Measurements from ENCODE around the gene ABAT.

ABAT gene

GRCh38 chr16:8722025-8722348 is 47.6 kb downstream of the ABAT start:
- H3K4me3 ChIP-seq (ENCODE audit: low read depth, low read length) = no peak overlapping the region

DNA sequence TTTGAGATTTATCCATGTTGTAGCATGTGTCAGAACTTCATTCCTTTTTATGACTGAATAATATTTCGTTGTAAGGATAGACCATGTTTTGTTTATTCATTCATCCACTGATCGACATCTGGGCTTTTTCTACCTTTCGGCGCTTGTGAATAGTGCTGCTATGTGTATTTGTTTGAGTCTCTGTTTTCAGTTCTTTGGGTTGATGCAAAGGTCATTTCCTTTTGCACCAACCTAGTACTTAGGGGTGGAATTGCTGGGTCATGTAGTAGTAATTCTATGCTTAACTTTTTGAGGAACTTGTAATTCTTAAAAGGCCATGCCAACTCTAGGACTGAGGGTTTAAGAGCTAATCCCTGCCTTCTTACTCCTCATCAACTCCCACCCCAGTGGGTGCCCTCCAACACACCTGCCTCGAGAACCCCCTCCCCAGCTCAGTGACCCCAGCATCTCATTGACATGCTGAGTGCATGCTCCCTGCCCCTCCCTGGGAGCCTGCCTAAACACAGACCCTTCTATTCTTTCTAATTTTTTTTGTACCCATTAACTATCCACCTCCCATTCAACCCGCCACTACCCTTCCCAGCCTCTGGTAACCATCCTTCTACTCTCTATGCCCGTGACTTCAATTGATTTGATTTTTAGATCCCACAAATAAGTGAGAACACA is 51.2 kb downstream of the ABAT start:
- TF ChIP-seq CTCF (IDR thresholded peaks at IDR 0.05; ENCODE audit: low read depth, low read length) = no peak
- H3K4me3 ChIP-seq (ENCODE audit: low read depth, low read length) = no peak overlapping the region

More at GRCh38 chr16:8722025-8722348, 47.6 kb downstream of the ABAT start:
- no peak for TF ChIP-seq CTCF (IDR thresholded peaks at IDR 0.05; ENCODE audit: low read depth, low read length)

DNA sequence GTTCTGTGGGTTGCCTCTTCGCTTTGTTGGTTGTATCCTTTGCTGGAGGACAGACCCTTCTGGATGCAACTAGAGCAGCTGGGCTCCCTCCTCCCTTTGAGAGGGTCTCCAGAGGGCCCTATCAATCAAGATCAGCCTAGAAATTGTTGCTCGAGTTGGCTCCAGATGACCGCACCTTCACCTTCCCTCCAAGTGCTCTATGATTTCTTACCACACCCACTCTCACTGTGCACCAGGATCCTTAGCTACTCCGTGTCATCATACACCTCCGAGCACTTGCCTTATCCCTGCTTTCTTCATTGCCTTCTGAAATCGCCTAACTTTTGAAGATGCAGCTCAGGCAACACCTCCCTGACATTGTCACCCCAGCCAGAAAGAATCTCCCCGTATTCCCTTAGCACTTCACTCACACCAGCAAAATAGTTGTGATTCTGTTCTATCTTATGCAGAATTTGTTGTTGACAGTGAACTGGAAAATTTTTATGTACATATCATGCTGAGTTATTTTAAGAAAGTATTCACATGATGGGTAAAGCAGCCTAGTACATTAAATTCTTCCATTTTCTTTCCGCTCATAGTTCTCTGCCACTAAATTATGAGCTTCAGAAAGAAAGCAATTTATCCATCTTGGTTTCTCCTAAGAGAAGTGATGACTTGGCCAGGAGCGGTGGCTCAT is 52.9 kb downstream of the ABAT start:
- no peak overlapping the region for H3K4me3 ChIP-seq (ENCODE audit: low read depth, low read length)
- TF ChIP-seq CTCF (IDR thresholded peaks at IDR 0.05; ENCODE audit: low read depth, low read length) = no peak

DNA sequence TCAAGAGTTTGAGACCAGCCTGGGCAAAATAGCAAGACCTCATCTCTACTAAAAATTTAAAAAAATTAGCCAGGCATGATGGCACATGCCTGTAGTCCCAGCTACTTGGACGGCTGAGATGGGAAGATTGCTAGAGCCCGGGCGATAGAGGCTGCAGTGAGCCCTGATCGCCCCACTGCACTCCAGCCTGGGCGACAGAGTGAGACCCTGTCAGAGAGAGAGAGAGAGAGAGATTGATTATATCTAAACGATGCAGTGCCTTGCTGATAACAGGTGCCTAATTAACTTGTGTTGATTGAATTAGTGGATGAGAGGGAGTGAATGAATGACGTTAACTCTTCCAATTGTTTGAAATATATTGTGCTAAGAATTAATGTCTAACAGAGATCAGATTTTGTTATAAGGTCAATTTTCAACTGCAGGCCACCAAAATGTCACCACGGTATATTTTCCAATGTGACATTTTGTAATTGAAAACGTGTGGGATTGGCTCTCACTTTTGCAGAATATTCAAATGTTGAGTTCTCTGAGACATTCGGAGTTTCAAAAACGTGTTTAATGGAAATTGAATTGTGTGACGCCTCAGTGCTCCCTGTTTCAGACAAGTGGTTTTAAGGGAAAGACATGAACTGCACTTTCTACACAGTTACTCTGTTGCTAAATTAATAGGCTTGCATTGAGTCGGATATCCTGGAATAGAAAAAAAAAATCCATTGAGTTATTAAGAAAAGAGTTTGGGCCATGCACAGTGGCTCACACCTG is 53.6 kb downstream of the ABAT start:
- TF ChIP-seq CTCF (IDR thresholded peaks at IDR 0.05; ENCODE audit: low read depth, low read length) = no peak
- H3K4me3 ChIP-seq (ENCODE audit: low read depth, low read length) = no peak overlapping the region

DNA sequence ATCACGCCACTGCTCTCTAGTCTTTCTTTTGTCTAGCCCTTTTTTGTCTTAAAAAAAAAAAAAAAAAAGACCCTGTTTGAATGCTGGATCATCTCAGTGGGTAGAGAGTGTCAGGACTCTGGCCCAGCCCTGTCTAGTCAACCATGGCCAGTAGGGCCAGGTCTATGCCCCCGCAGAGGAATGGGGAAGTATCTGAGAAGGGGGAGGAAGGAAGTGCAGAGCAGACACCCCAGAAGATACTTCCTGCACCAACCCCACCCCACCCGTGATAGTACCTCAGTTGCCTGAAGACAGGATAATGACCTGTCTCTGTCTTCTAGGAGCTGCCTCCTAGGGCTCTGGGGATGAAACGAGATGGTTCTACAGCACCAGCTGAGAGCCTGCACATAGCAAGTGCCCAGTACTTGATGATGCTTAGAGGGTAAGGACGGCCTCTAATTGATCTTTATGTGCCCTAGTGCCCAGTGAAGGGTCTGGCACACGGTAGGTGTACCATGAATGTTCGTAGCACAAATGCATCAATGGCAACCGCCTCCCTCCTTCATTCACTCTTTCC is 55.4 kb downstream of the ABAT start:
- H3K4me3 ChIP-seq (ENCODE audit: low read depth, low read length) = no peak overlapping the region
- TF ChIP-seq CTCF (IDR thresholded peaks at IDR 0.05; ENCODE audit: low read depth, low read length) = no peak

DNA sequence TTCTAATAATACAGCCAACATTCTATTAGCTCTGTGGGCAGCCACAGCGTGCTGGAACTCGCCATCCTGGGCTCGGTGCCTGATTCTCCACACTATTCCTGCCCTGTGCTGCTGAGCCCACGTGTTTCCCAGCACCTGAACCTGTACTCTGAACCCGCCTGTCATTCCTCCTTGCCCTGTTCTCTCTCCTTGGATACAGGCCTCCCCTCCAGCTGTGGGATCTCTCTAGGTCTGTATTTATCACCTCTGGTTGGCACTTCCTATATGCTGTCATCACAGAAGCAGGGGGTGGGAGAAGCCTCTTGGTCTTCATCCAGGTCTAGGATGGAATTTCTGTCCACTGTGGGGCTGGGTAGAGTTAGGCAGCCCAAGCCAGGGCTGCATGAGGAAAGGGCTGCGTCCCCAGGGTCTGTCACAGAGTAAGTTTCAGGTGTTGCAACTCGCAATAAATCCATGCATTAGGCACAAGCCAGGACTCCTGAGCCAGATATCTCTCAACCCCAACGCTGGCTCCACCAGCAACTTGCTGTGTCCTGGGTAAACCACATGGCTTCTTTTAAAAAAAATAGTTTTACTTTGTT is 56.0 kb downstream of the ABAT start:
- H3K4me3 ChIP-seq (ENCODE audit: low read depth, low read length) = no peak overlapping the region
- no peak for TF ChIP-seq CTCF (IDR thresholded peaks at IDR 0.05; ENCODE audit: low read depth, low read length)
